HG02642 (cell line): ENCODE data around the gene FAM13B.
"Not testable (repeated sequence)": the region's sequence is repeated elsewhere in the genome, so short reads cannot be mapped to it uniquely, and the experiment has no call there.

Experiments used
- ATAC-seq: cut with Tn5 transposase; IDR thresholded peaks from one replicate; pipeline ENCODE4 v1.9.1; 2021; ENCODE audit warnings: mild to moderate bottlenecking; ENCODE audit not compliant: unreplicated experiment, poor library complexity

FAM13B gene

GRCh38 chr5:138035605-138036537, 3.0 kb upstream of the FAM13B start:
- ATAC-seq, result peak; percentile 32

- no peak for ATAC-seq
Measured at GRCh38 chr5:138033907-138034306, 1.0 kb upstream of the FAM13B start.

- ATAC-seq, result no peak
Measured at GRCh38 chr5:138033386-138033808, 518 bp upstream of the FAM13B start.

GRCh38 chr5:138032028-138032571, 779 bp downstream of the FAM13B start:
- peak; percentile 39 for ATAC-seq

- no peak for ATAC-seq
Measured at GRCh38 chr5:138029944-138030343, 2.9 kb downstream of the FAM13B start.

GRCh38 chr5:138029501-138029900, 3.4 kb downstream of the FAM13B start:
- no peak for ATAC-seq

GRCh38 chr5:138028971-138029365, 3.9 kb downstream of the FAM13B start:
- no peak for ATAC-seq

GRCh38 chr5:138028262-138028970, 4.5 kb downstream of the FAM13B start:
- ATAC-seq, result not testable (repeated sequence)

- ATAC-seq, result not testable (repeated sequence)
Measured at GRCh38 chr5:138026793-138027192, 6.1 kb downstream of the FAM13B start.

- ATAC-seq, result no peak
Measured at GRCh38 chr5:138025285-138025684, 7.6 kb downstream of the FAM13B start.

- no peak for ATAC-seq
Measured at GRCh38 chr5:138024117-138024516, 8.8 kb downstream of the FAM13B start.

GRCh38 chr5:138022912-138023311, 10.0 kb downstream of the FAM13B start:
- ATAC-seq, result no peak

GRCh38 chr5:138021771-138022170, 11.1 kb downstream of the FAM13B start:
- ATAC-seq, result no peak

GRCh38 chr5:138018849-138019248, 14.0 kb downstream of the FAM13B start:
- no peak for ATAC-seq

GRCh38 chr5:138015916-138016315, 17.0 kb downstream of the FAM13B start:
- no peak for ATAC-seq

- no peak for ATAC-seq
Measured at GRCh38 chr5:138011991-138012390, 20.9 kb downstream of the FAM13B start.

- no peak for ATAC-seq
Measured at GRCh38 chr5:138000102-138000723, 32.7 kb downstream of the FAM13B start.

GRCh38 chr5:137997726-137998213, 35.1 kb downstream of the FAM13B start:
- peak; percentile 57 for ATAC-seq

- ATAC-seq, result no peak
Measured at GRCh38 chr5:137995749-137996128, 37.1 kb downstream of the FAM13B start.

- no peak for ATAC-seq
Measured at GRCh38 chr5:137995077-137995748, 37.7 kb downstream of the FAM13B start.
